ENCODE results near the gene LTBR. TPM values are rescaled to one million over a fixed set of nuclear protein-coding genes. Genes with fewer than 3 reads are reported as not detected.

Gene LTBR
- 98.3 and 132 TPM in 2 replicates for total RNA-seq

GRCh38 chr12:6383572-6384498, at the start of gene LTBR:
Gene LTBR, plus strand, starts transcription at chr12:6384162. Its CDS starts 197 bp downstream, at chr12:6384359.

DNA sequence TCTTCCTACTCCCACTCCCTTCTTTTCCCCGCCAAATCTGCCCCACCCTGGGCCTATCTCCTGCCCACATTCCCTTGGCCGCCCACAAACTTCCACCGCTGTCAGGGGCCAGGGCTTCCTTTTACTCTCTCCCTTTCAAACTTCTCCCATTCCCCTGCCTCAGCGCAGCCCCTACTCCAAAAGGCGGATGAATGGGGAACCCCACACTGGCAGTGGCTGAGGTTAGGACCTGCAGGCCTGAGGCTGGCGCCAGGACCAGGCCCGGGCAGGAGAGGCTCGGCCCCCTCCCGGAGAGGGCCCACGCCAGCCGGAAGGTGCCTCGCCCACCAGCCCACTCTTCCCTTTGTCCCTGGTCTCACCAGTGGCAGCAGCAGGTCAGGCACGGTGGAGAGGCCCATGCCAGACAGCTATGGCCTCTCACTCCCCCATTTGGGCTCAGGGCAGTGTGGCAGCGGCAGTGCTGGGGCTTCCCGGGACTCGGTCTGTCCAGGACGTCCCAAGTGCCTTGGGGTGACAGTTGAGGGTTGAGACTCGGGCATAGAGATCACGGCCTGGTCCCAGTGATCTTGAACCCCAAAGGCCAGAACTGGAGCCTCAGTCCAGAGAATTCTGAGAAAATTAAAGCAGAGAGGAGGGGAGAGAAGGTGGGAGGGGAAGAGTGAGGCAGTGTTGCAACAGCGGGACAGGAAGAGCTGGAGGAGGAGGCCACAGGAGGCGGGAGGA, 42.4 kb upstream of the LTBR start, which contains the start of gene TNFRSF1A:
TSS of gene TNFRSF1A (minus strand) at position 660 of the 723 bp plus-strand sequence. CDS start at position 398, 262 bp downstream.

DNA sequence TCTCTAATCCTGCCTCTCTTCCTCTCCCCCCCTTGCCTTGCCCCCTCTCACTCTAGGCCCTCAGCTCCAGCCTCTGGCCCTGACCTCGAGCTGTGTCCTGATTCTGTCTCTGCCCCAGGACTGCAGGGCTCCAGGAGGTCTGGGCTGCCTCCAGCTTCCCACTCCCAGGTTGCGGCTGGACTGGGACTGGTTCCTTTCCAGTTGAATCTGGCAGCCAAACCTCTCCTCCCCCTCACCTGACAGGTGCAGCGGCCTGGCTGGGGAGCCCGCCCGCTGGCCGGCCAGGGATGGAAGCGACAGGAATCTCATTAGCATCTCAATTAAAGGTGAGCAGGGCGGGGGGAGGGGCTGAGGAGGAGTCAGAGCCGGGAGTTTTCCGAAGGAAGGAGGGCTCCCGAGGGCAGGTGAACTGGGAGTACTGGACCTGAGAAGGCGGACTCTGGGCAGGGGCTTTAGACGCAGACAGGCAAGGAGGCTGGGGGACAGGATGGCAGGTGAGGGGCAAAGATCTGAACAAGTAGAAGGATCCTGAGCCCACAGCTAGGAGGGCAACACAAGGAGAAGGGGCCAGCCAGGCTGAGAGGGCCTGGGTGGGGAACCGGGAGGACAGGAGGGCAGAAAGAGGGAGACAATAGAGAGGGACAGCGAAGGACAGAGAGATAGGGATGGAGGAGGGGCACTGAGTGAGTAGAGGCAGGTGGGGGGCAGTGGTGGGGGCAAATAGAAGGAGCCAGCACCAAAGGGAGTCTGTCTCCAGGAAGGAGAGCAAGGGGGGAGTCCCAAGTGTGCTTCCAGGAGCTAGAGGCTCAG, 8.5 kb upstream of the LTBR start, which contains the start of gene SCNN1A:
TSS of gene SCNN1A (minus strand) at position 295 of the 810 bp plus-strand sequence. CDS start 780 bp downstream, outside the sequence.

Small RNAs within 50 kb of the gene (small RNA-seq; reads per million reads assigned to genes)
- not detected for gene RN7SL391P

Other genes starting within 250 kb of the LTBR start
- gene CD9, start 183.8 kb upstream of the LTBR start, total RNA-seq, result 337 and 414 TPM in 2 replicates
- gene PLEKHG6, start 73.5 kb upstream of the LTBR start, total RNA-seq, result 0.11 TPM in 1 of 2 replicates, not detected in the other
- gene TNFRSF1A, start 42.1 kb upstream of the LTBR start, total RNA-seq, result 327 and 342 TPM in 2 replicates
- 1.4 and 1.6 TPM in 2 replicates for gene SCNN1A, start 8.6 kb upstream of the LTBR start, total RNA-seq
- 0.22 TPM in 1 of 2 replicates, not detected in the other for gene CD27, start 60.8 kb downstream of the LTBR start, total RNA-seq
- 9.9 and 13.9 TPM in 2 replicates for gene TAPBPL, start 67.9 kb downstream of the LTBR start, total RNA-seq
- 8.4 and 9.6 TPM in 2 replicates for gene VAMP1, start 86.5 kb downstream of the LTBR start, total RNA-seq
- 84.3 and 96.9 TPM in 2 replicates for gene MRPL51, start 109.1 kb downstream of the LTBR start, total RNA-seq
- 31.0 and 40.4 TPM in 2 replicates for gene NCAPD2, start 109.9 kb downstream of the LTBR start, total RNA-seq
- gene GAPDH, start 150.4 kb downstream of the LTBR start, total RNA-seq, result 6,743 and 9,393 TPM in 2 replicates
- 12.4 and 17.2 TPM in 2 replicates for gene IFFO1, start 171.9 kb downstream of the LTBR start, total RNA-seq
- 20.1 and 23.3 TPM in 2 replicates for gene NOP2, start 184.1 kb downstream of the LTBR start, total RNA-seq
- 210 and 211 TPM in 2 replicates for gene CHD4, start 223.2 kb downstream of the LTBR start, total RNA-seq